Calu3 (cell line): ENCODE data around the gene RFTN1. TPM values are rescaled to one million over a fixed set of nuclear protein-coding genes. Genes with fewer than 3 reads are reported as not detected.

Experiments
- BruUV-seq: library from RNA; stranded (reverse); fragments of 400-500 nt; replicated peaks from 2 replicates; lab custom pipeline; 2021; lab: Mats Ljungman, UMichigan
- CTCF ChIA-PET: fragments of 300-600 bp; sonication (Branson Sonifier 250); formaldehyde crosslinking; loops from one replicate; lab custom pipeline; 2022; ENCODE audit warnings: antibody characterized with exemption; lab: Charles Lee
- DNase-seq: peaks from one replicate; pipeline ENCODE4 v3.0.0; 2022
- H3K27ac Mint-ChIP-seq: one replicate; pipeline ENCODE4 v1.8.0; 2022; ENCODE audit warnings: mixed read lengths; ENCODE audit not compliant: unreplicated experiment
- H3K27me3 Mint-ChIP-seq: one replicate; pipeline ENCODE4 v1.8.0; 2022; ENCODE audit warnings: mixed read lengths; ENCODE audit not compliant: unreplicated experiment
- H3K36me3 Mint-ChIP-seq: one replicate; pipeline ENCODE4 v1.8.0; 2022; ENCODE audit warnings: mild to moderate bottlenecking, moderate library complexity, mixed read lengths; ENCODE audit not compliant: insufficient read depth, unreplicated experiment
- H3K4me1 Mint-ChIP-seq: one replicate; pipeline ENCODE4 v1.8.0; 2022; ENCODE audit warnings: mild to moderate bottlenecking, low read depth, mixed read lengths; ENCODE audit not compliant: unreplicated experiment
- H3K4me3 Mint-ChIP-seq: one replicate; pipeline ENCODE4 v1.8.0; 2022; ENCODE audit warnings: mild to moderate bottlenecking, low read depth, moderate library complexity, mixed read lengths; ENCODE audit not compliant: unreplicated experiment
- H3K9me3 Mint-ChIP-seq: one replicate; pipeline ENCODE4 v1.8.0; 2022; ENCODE audit warnings: low read depth, mixed read lengths; ENCODE audit not compliant: unreplicated experiment
- intact Hi-C: fragments of 100-400 bp; cut with micrococcal nuclease; formaldehyde crosslinking; loops from one replicate; pipeline ENCODE4 v1.10.0; 2022; ENCODE audit not compliant: unreplicated experiment
- total RNA-seq: library from RNA; stranded (reverse); gene quantifications from 2 replicates; pipeline ENCODE4 v1.2.3, GENCODE V29; 2022
- TF ChIP-seq, protein P1 (sequence below): fragments of 200-600 bp; IDR thresholded peaks from one replicate; pipeline ENCODE4 v1.8.0; 2022; ENCODE audit warnings: antibody characterized with exemption; ENCODE audit not compliant: unreplicated experiment

Gene RFTN1
- total RNA-seq, 1 experiment from 2014 or later, result 1.6 TPM

DNA sequence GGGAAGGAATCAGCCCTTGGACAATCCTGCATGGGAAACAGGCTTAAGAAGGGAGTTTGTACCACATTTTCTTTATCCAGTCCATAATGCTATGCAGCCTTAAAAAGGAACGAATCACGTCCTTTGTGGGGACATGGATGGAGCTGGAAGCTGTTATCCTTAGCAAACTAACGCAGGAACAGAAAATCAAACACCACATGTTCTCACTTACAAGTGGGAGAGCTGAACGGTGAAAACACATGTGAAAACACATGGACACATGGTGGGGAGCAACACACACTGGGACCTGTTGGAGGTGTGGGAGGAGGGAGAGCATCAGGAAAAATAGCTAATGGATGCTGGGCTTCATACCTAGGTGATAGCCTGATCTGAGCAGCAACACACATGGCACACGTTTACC lies 178.2 kb downstream of the RFTN1 start:
- Mint-ChIP-seq H3K27me3 (no peaks in the 10 kb centered on the region), H3K4me3 (no peak overlapping the region), H3K27ac (no peak overlapping the region), H3K4me1 (no peaks in the 10 kb centered on the region), H3K9me3 (peaks cover 5% of the 10 kb centered on the region), H3K36me3 (no peaks in the 10 kb centered on the region)
- TF ChIP-seq, protein P1, sequence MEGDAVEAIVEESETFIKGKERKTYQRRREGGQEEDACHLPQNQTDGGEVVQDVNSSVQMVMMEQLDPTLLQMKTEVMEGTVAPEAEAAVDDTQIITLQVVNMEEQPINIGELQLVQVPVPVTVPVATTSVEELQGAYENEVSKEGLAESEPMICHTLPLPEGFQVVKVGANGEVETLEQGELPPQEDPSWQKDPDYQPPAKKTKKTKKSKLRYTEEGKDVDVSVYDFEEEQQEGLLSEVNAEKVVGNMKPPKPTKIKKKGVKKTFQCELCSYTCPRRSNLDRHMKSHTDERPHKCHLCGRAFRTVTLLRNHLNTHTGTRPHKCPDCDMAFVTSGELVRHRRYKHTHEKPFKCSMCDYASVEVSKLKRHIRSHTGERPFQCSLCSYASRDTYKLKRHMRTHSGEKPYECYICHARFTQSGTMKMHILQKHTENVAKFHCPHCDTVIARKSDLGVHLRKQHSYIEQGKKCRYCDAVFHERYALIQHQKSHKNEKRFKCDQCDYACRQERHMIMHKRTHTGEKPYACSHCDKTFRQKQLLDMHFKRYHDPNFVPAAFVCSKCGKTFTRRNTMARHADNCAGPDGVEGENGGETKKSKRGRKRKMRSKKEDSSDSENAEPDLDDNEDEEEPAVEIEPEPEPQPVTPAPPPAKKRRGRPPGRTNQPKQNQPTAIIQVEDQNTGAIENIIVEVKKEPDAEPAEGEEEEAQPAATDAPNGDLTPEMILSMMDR, result no peak
- CTCF ChIA-PET, result interaction anchor here (0.7 kb wide), 1 partner anchor 223 kb away, joined by 4 read pairs; no protein-coding TSS in a partner anchor
- DNase-seq, result no peak
- intact Hi-C loops, result no loop called here
- BruUV-seq, result no TSS peak

DNA sequence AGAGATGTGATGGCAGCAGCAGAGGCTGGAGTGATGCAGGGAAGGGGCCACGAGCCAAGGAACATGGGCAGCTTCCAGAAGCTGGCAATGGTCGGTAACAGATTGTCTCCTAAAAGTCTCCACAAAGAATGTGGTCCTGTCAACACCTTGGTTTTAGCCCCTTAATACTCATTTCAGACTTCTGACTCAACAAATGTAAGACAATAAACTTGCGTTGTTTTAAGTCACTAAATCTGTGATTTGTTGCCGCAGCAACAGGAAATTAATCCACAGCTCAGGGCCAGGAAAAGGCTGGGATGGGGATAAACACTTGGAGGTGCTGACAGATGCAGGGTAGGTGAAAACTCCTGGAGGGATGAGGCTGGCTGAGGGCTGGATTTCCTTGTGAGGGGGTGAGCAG lies 178.6 kb downstream of the RFTN1 start:
- TF ChIP-seq, protein P1, result no peak
- BruUV-seq, result no TSS peak
- no peak for DNase-seq
- Mint-ChIP-seq H3K9me3 (peaks cover 5% of the 10 kb centered on the region), H3K4me1 (no peaks in the 10 kb centered on the region), H3K4me3 (no peak overlapping the region), H3K27ac (no peak overlapping the region), H3K27me3 (no peaks in the 10 kb centered on the region), H3K36me3 (no peaks in the 10 kb centered on the region)
- CTCF ChIA-PET, result interaction anchor here (0.7 kb wide), 1 partner anchor 222 kb away, joined by 4 read pairs; no protein-coding TSS in a partner anchor
- intact Hi-C loops, result no loop called here

DNA sequence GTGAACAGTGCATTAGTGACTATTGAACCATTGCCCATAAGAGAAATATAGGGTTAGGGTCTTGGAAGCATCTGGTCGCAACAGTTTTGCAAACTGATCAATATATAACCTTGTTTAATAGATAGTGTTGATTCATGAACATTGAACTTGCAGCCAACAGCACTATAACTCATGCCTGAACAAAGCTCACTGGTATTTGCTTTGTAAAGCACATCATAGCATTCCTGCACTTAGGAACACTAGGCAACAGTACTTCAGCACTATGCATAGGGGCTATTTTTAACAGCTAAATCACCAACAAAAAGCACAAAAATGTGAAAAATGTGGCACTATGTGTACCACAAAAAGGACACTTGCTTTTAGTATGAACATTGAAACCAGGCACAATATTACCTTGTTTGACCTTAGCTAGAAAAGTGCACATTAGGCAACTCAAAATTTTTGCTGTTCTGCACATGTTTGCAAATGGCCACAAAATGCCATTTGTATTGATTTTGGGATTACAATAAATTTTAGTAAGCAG lies 180.5 kb downstream of the RFTN1 start:
- no peak for DNase-seq
- H3K4me3 Mint-ChIP-seq, result no peak overlapping the region
- TF ChIP-seq, protein P1, result no peak
- H3K27me3 Mint-ChIP-seq, result no peaks in the 10 kb centered on the region
- H3K4me1 Mint-ChIP-seq, result no peaks in the 10 kb centered on the region
- CTCF ChIA-PET, result no interaction called here
- no TSS peak for BruUV-seq
- intact Hi-C loops, result no loop called here
- H3K27ac Mint-ChIP-seq, result no peak overlapping the region
- peaks cover 5% of the 10 kb centered on the region for H3K9me3 Mint-ChIP-seq
- peaks cover 5% of the 10 kb centered on the region for H3K36me3 Mint-ChIP-seq

DNA sequence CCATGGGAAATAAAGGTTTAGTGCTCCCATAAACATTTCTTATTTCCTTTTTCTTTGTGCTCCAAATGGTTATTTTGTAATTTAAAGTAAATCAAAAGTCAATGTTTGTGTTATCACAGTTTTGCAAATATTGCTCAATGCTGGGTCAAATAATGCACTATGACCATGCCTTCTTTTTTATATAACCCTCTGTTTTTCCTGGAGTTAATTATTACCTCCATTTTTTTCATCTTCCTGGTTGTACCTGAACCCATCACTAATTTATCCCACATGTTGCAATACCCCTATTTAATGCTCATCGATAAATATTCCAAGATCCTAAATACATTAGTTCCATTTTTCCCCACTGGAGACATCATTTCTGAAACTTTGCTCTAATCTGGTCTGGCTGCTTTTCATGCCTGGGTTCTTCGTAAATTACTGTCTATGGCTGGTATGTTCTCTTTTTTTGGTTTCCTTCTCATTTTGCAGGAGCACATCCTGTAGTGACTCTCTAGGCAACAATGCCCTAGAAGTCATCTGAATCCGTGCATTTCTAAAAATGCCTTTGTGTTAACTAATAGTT lies 182.1 kb downstream of the RFTN1 start:
- intact Hi-C loops, result no loop called here
- TF ChIP-seq, protein P1, result no peak
- Mint-ChIP-seq H3K36me3 (peaks cover 5% of the 10 kb centered on the region), H3K9me3 (peaks cover 5% of the 10 kb centered on the region), H3K4me1 (no peaks in the 10 kb centered on the region), H3K27me3 (no peaks in the 10 kb centered on the region), H3K27ac (no peak overlapping the region), H3K4me3 (no peak overlapping the region)
- CTCF ChIA-PET, result no interaction called here
- DNase-seq, result no peak
- no TSS peak for BruUV-seq
